G401 (cell line): Measurements from ENCODE around the gene TAL1. TPM values are rescaled to one million over a fixed set of nuclear protein-coding genes. Genes with fewer than 3 reads are reported as not detected.
"Not testable (repeated sequence)": the region's sequence is repeated elsewhere in the genome, so short reads cannot be mapped to it uniquely, and the experiment has no call there.

ENCODE experiments used
- DNase-seq: peaks from one replicate; pipeline ENCODE4 v3.0.0-alpha.2; 2015; ENCODE audit warnings: low spot score
- in situ Hi-C: cut with HindIII; loops from 2 replicates; pipeline ENCODE4 v1.10.0; 2016; ENCODE audit warnings: low sequenced_read_pairs, mixed read lengths
- total RNA-seq: library from RNA; depleted of rRNA; stranded (reverse); fragments of >200 nt; shearing (Covaris generic); gene quantifications from 2 replicates; pipeline ENCODE4 v1.2.3, GENCODE V29; 2014

Gene TAL1
- total RNA-seq, 1 experiment from 2014 or later = not detected

GRCh38 chr1:47215713-47216112 is 16.3 kb downstream of the TAL1 start:
- no peak for DNase-seq
- in situ Hi-C loops = no loop called here

- no peak for DNase-seq
- in situ Hi-C loops = no loop called here
These were observed 17.5 kb downstream of the TAL1 start for GRCh38 chr1:47214549-47214948.

- no peak for DNase-seq
- in situ Hi-C loops = no loop called here
These were observed 18.6 kb downstream of the TAL1 start for GRCh38 chr1:47213230-47213963.

GRCh38 chr1:47212636-47213229 is 19.3 kb downstream of the TAL1 start:
- in situ Hi-C loops = no loop called here
- no peak for DNase-seq

GRCh38 chr1:47211796-47212269 is 20.2 kb downstream of the TAL1 start:
- no peak for DNase-seq
- in situ Hi-C loops = no loop called here

GRCh38 chr1:47210666-47211065 is 21.4 kb downstream of the TAL1 start:
- no peak for DNase-seq
- in situ Hi-C loops = no loop called here

GRCh38 chr1:47209725-47210325 is 22.2 kb downstream of the TAL1 start:
- DNase-seq = no peak
- in situ Hi-C loops = no loop called here

- in situ Hi-C loops = no loop called here
- DNase-seq = no peak
These were observed 22.9 kb downstream of the TAL1 start for GRCh38 chr1:47209091-47209490.

- in situ Hi-C loops = no loop called here
- no peak for DNase-seq
These were observed 23.6 kb downstream of the TAL1 start for GRCh38 chr1:47208374-47208850.

GRCh38 chr1:47207803-47208373 is 24.1 kb downstream of the TAL1 start:
- in situ Hi-C loops = no loop called here
- no peak for DNase-seq

GRCh38 chr1:47205918-47206317 is 26.1 kb downstream of the TAL1 start:
- no peak for DNase-seq
- in situ Hi-C loops = no loop called here

- in situ Hi-C loops, DNase-seq: not testable (repeated sequence)
These were observed 28.5 kb downstream of the TAL1 start for GRCh38 chr1:47203504-47203903.

- DNase-seq = no peak
- in situ Hi-C loops = no loop called here
These were observed 30.8 kb downstream of the TAL1 start for GRCh38 chr1:47201179-47201578.

GRCh38 chr1:47198214-47198613 is 33.8 kb downstream of the TAL1 start:
- DNase-seq = no peak
- in situ Hi-C loops = no loop called here

GRCh38 chr1:47196622-47197021 is 35.4 kb downstream of the TAL1 start:
- no peak for DNase-seq
- in situ Hi-C loops = no loop called here

- DNase-seq, in situ Hi-C loops: not testable (repeated sequence)
These were observed 36.0 kb downstream of the TAL1 start for GRCh38 chr1:47195981-47196380.

GRCh38 chr1:47194311-47194710 is 37.7 kb downstream of the TAL1 start:
- no peak for DNase-seq
- in situ Hi-C loops = no loop called here

GRCh38 chr1:47193496-47193895 is 38.5 kb downstream of the TAL1 start:
- DNase-seq, in situ Hi-C loops: not testable (repeated sequence)

GRCh38 chr1:47192458-47193384 is 39.3 kb downstream of the TAL1 start:
- in situ Hi-C loops = no loop called here
- peak; percentile 62 for DNase-seq
